GM19397 (cell line): ENCODE data around the gene RALGPS1.
"Not testable (repeated sequence)": the region's sequence is repeated elsewhere in the genome, so short reads cannot be mapped to it uniquely, and the experiment has no call there.

Experiments used
- ATAC-seq: cut with Tn5 transposase; IDR thresholded peaks from one replicate; pipeline ENCODE4 v1.9.1; 2021; ENCODE audit warnings: mild to moderate bottlenecking, moderate library complexity; ENCODE audit not compliant: unreplicated experiment

The RALGPS1 gene

GRCh38 chr9:127166111-127166510 lies 251.5 kb downstream of the RALGPS1 start:
- no peak for ATAC-seq

- ATAC-seq = peak; percentile 70
These were observed 252.3 kb downstream of the RALGPS1 start for GRCh38 chr9:127166651-127167524.

- ATAC-seq = no peak
These were observed 253.2 kb downstream of the RALGPS1 start for GRCh38 chr9:127167560-127168326.

GRCh38 chr9:127168756-127169574 lies 254.4 kb downstream of the RALGPS1 start:
- no peak for ATAC-seq

- ATAC-seq = no peak
These were observed 254.9 kb downstream of the RALGPS1 start for GRCh38 chr9:127169575-127169883.

GRCh38 chr9:127170103-127170502 lies 255.5 kb downstream of the RALGPS1 start:
- no peak for ATAC-seq

- ATAC-seq = no peak
These were observed 256.1 kb downstream of the RALGPS1 start for GRCh38 chr9:127170652-127171051.

- not testable (repeated sequence) for ATAC-seq
These were observed 256.8 kb downstream of the RALGPS1 start for GRCh38 chr9:127171348-127171747.

- ATAC-seq = no peak
These were observed 257.6 kb downstream of the RALGPS1 start for GRCh38 chr9:127172066-127172707.

GRCh38 chr9:127173063-127173462 lies 258.5 kb downstream of the RALGPS1 start:
- ATAC-seq = no peak

GRCh38 chr9:127174386-127175318 lies 260.1 kb downstream of the RALGPS1 start:
- no peak for ATAC-seq

GRCh38 chr9:127175319-127175715 lies 260.7 kb downstream of the RALGPS1 start:
- ATAC-seq = no peak

- ATAC-seq = no peak
These were observed 261.2 kb downstream of the RALGPS1 start for GRCh38 chr9:127175764-127176163.

GRCh38 chr9:127176631-127177030 lies 262.0 kb downstream of the RALGPS1 start:
- ATAC-seq = no peak

GRCh38 chr9:127177231-127177630 lies 262.6 kb downstream of the RALGPS1 start:
- ATAC-seq = no peak

GRCh38 chr9:127177665-127178265 lies 263.2 kb downstream of the RALGPS1 start:
- ATAC-seq = no peak

- ATAC-seq = no peak
These were observed 264.4 kb downstream of the RALGPS1 start for GRCh38 chr9:127178686-127179632.
